Stomach (tissue), 19 donors: ENCODE data around the gene SETDB2. TPM values are rescaled to one million over a fixed set of nuclear protein-coding genes. Genes with fewer than 3 reads are reported as not detected.
A peak's percentile ranks its signal among the peaks of the same experiment; 100 is the strongest.

Source experiments
- DNase-seq, 2 donors: peaks; one replicate each; pipeline versions ENCODE4 v3.0.0 to v3.0.0-alpha.2; 2013 to 2019
- H3K27ac ChIP-seq, 5 donors: fragments of 200-600 bp in 4 of 5; sonication (generic) in 4 of 5; one replicate each; pipeline ENCODE4 v1.5.1; 2013 to 2019; ENCODE audit warnings: mild to moderate bottlenecking in 1 of 5, moderate library complexity in 1 of 5
- H3K27me3 ChIP-seq, 3 donors: fragments of 200-600 bp; sonication (generic); one replicate each; pipeline ENCODE4 v1.5.1; 2017 to 2019; ENCODE audit warnings: mixed run types in 1 of 3
- H3K36me3 ChIP-seq, 4 donors: fragments of 200-600 bp; sonication (generic); 1 replicate in 3 of 4; 2 replicates in 1 of 4; pipeline ENCODE4 v1.5.1; 2016 to 2019
- H3K4me1 ChIP-seq, 4 donors: fragments of 200-600 bp; sonication (generic); one replicate each; pipeline ENCODE4 v1.5.1; 2016 to 2019
- H3K4me3 ChIP-seq, 4 donors: fragments of 200-600 bp; sonication (generic) in 3 of 4; one replicate each; pipeline ENCODE4 v1.5.1; 2016 to 2019; ENCODE audit warnings: mild to moderate bottlenecking in 1 of 4
- H3K9me3 ChIP-seq, 4 donors: fragments of 200-600 bp; sonication (generic); one replicate each; pipeline ENCODE4 v1.5.1; 2016 to 2019
- EP300 ChIP-seq: sonication (generic); formaldehyde crosslinking; IDR thresholded peaks from one replicate; pipeline ENCODE4 v1.6.1; 2017; ENCODE audit warnings: antibody characterized with exemption
- POLR2A ChIP-seq, 4 donors: fragments of 450-650 bp; IDR thresholded peaks; one replicate each; pipeline ENCODE4 v1.6.1; 2016; ENCODE audit warnings: antibody characterized with exemption in 4 of 4, control low read depth in 2 of 4, mild to moderate bottlenecking in 1 of 4, moderate library complexity in 1 of 4
- POLR2AphosphoS5 ChIP-seq, 3 donors: sonication (generic); formaldehyde crosslinking; IDR thresholded peaks; one replicate each; pipeline ENCODE4 v1.6.1; 2016; ENCODE audit warnings: antibody characterized with exemption in 3 of 3
- WGBS, 5 donors: extraction: QIAGEN DNeasy Blood & Tissue Kit in 3 of 5; methylation state at CpG; one replicate each; pipeline versions ENCODE4 v1.1.5 to v1.1.7; 2013 to 2018; 5-methylcytosine and 5-hydroxymethylcytosine counted together
- intact Hi-C: fragments of 100-400 bp; cut with DNase I; formaldehyde crosslinking; loops from one replicate; pipeline ENCODE4 v1.15.1; 2023; ENCODE audit warnings: low total_unique reads
- long read RNA-seq, 10 donors: transcript quantifications; one replicate each; lab custom pipeline, GENCODE V29; 2026
- polyA plus RNA-seq, 3 donors: library from polyadenylated mRNA; stranded (reverse); fragments of 200-250 nt; gene quantifications; one replicate each; pipeline ENCODE4 v1.2.3, GENCODE V29; 2013
- total RNA-seq, 5 donors: library from RNA; depleted of rRNA; stranded (reverse); fragments of >200 nt; gene quantifications; one replicate each; pipeline versions ENCODE4 v1.1.0 to v1.2.3, GENCODE V29; 2014 to 2016
- TF ChIP-seq, protein P1 (sequence below), 7 experiments: fragments of 450-650 bp in 4 of 7; fragments of 200-600 bp in 3 of 7; sonication (generic) in 3 of 7; IDR thresholded peaks; one replicate each; pipeline ENCODE4 v1.5.1; 2016 to 2019; ENCODE audit warnings: antibody characterized with exemption in 7 of 7, control low read depth in 2 of 7, mild to moderate bottlenecking in 1 of 7
- donor health status: healthy with polysubstance abuse.
- donor health status: Bipolar disorder and iron deficiency.
- donor health status: healthy.

SETDB2 gene, protein sequence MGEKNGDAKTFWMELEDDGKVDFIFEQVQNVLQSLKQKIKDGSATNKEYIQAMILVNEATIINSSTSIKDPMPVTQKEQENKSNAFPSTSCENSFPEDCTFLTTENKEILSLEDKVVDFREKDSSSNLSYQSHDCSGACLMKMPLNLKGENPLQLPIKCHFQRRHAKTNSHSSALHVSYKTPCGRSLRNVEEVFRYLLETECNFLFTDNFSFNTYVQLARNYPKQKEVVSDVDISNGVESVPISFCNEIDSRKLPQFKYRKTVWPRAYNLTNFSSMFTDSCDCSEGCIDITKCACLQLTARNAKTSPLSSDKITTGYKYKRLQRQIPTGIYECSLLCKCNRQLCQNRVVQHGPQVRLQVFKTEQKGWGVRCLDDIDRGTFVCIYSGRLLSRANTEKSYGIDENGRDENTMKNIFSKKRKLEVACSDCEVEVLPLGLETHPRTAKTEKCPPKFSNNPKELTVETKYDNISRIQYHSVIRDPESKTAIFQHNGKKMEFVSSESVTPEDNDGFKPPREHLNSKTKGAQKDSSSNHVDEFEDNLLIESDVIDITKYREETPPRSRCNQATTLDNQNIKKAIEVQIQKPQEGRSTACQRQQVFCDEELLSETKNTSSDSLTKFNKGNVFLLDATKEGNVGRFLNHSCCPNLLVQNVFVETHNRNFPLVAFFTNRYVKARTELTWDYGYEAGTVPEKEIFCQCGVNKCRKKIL
- 10 to 100 TPM in 3 of 5 donors, 1 to 10 TPM in 2; 3.5 to 28.6 (median 13.5) TPM for total RNA-seq
- polyA plus RNA-seq = 1 to 10 TPM; 3.4 to 6.6 (median 3.5) TPM
- long read RNA-seq, donor 1 = 0 reads
- long read RNA-seq, donor 2 = 0 reads
- long read RNA-seq, donor 3 = 0 reads
- long read RNA-seq, donor 4 = 0 reads
- long read RNA-seq, donor 5 = 0 reads
- long read RNA-seq, donor 6, full-length matches to known transcripts = 1 of 1 reads
- long read RNA-seq, donor 6, partial matches to known transcripts = 0 of 1 reads
- long read RNA-seq, donor 6, other reads (novel, unspliced or antisense) = 0 of 1 reads
- long read RNA-seq, donor 7, full-length matches to known transcripts = 1 of 1 reads
- long read RNA-seq, donor 7, partial matches to known transcripts = 0 of 1 reads
- long read RNA-seq, donor 7, other reads (novel, unspliced or antisense) = 0 of 1 reads
- long read RNA-seq, donor 8 = 0 reads
- long read RNA-seq, donor 9 = 0 reads
- long read RNA-seq, donor 10 = 0 reads

DNA sequence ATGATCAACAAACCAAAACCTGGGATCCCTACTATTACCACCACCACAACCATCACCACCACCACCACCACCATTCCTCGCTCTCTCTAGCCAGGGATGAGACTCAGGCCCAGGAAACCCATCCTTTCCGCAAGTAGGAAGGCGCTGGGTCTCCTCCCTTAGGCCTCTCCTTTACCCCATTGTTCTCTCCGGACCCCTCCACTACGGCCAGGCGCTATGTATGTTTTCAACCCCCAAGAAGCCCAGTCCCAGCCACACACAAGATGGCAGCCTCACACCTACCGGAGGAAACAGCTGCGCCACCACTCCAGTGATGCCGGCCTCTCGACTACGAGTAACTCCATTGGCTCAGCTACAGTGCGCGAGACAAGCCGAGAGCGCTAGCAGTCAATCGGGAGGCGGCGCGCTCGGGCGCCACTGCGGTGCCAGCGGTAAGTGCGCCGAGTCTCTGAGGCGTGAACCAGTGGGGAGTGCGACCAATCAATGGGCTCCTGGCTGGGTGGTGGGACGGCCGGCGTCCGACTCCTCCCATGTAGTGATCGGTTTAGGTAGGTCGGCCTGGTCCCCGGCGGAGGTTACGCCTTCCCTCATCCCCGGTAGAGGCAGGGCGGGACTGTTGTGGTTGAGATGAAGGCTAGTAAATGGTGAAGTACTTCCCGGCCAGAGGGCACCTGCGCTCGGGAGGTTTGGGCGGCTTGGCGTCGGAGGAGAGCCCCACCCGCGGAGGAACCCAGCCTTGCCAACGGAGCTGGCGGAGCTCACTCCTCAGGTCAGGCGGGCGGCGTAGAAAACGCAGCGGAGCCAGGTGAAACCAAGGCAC lies at the start of gene SETDB2, which contains the start of gene CAB39L:
Gene SETDB2, plus strand, starts transcription at position 571 of the 820 bp plus-strand sequence. CDS start 7,620 bp downstream, outside the sequence.
Gene CAB39L, minus strand, starts transcription at position 361 of the 820 bp plus-strand sequence. CDS start 61,154 bp downstream, outside the sequence.
- Histone ChIP-seq H3K4me3 (peak within 1 kb of the TSS; percentile 71 to 82 (median 74)), H3K27ac (peak within 1 kb of the TSS; percentile 95 to 97 (median 96)), H3K36me3 (no peaks in the 10 kb centered on the region), H3K4me1 (peaks cover 12 to 49% (median 37%) of the 10 kb centered on the region in 4 donors), H3K9me3 (no peaks in the 10 kb centered on the region), H3K27me3 (no peaks in the 10 kb centered on the region)
- 0 to 1% (median 1%) methylated on average over 17 to 53 of the region's 53 CpGs for WGBS, 5 donors
- DNase-seq = peak; percentile 99 to 100
- intact Hi-C loops = no loop called here
- TF ChIP-seq EP300 (no peak), POLR2AphosphoS5 (IDR thresholded peaks at IDR 0.05) (peak; percentile 89 to 96 (median 93)), POLR2A (IDR thresholded peaks at IDR 0.05) (peak in 2 of 4 donors; percentile 45 to 68)
- TF ChIP-seq, protein P1, sequence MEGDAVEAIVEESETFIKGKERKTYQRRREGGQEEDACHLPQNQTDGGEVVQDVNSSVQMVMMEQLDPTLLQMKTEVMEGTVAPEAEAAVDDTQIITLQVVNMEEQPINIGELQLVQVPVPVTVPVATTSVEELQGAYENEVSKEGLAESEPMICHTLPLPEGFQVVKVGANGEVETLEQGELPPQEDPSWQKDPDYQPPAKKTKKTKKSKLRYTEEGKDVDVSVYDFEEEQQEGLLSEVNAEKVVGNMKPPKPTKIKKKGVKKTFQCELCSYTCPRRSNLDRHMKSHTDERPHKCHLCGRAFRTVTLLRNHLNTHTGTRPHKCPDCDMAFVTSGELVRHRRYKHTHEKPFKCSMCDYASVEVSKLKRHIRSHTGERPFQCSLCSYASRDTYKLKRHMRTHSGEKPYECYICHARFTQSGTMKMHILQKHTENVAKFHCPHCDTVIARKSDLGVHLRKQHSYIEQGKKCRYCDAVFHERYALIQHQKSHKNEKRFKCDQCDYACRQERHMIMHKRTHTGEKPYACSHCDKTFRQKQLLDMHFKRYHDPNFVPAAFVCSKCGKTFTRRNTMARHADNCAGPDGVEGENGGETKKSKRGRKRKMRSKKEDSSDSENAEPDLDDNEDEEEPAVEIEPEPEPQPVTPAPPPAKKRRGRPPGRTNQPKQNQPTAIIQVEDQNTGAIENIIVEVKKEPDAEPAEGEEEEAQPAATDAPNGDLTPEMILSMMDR (IDR thresholded peaks at IDR 0.05) = peak in 5 of 7 experiments; percentile 12 to 51 (median 36)

DNA sequence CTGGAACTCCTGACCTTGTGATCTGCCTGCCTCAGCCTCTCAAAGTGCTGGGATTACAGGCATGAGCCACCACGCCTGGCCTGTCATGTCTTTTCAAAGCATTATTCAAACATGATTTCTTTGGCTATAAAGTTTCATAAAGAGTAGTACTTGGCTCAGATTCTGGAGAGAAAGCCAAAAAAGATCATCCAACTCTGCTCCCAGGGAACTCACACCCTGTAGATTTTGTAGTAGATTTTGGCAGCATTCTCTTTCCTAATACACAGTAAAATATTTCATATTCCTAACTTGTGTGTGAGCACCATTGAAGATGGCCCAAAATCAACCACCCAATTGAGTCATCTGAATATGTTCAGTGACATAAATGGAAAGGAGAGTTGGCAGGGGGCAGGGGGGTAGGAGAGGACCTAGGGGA lies 48.6 kb upstream of the SETDB2 start:
- H3K27me3 ChIP-seq = no peaks in the 10 kb centered on the region
- no peak overlapping the region for H3K4me3 ChIP-seq
- DNase-seq = peak in 1 of 2 donors; percentile 24
- H3K9me3 ChIP-seq = no peaks in the 10 kb centered on the region
- TF ChIP-seq, protein P1 (IDR thresholded peaks at IDR 0.05) = no peak
- no peak for TF ChIP-seq POLR2A (IDR thresholded peaks at IDR 0.05)
- TF ChIP-seq EP300 = no peak
- TF ChIP-seq POLR2AphosphoS5 (IDR thresholded peaks at IDR 0.05) = no peak
- intact Hi-C loops = no loop called here
- peaks cover 0 to 26% (median 8%) of the 10 kb centered on the region in 4 donors for H3K4me1 ChIP-seq
- 50 to 83% (median 60%) methylated on average over 1 of the region's 1 CpG for WGBS, 5 donors
- peak overlapping the region in 3 of 5 donors; percentile 43 to 63 (median 49) for H3K27ac ChIP-seq
- H3K36me3 ChIP-seq = peaks cover 0 to 5% (median 0%) of the 10 kb centered on the region in 4 donors

DNA sequence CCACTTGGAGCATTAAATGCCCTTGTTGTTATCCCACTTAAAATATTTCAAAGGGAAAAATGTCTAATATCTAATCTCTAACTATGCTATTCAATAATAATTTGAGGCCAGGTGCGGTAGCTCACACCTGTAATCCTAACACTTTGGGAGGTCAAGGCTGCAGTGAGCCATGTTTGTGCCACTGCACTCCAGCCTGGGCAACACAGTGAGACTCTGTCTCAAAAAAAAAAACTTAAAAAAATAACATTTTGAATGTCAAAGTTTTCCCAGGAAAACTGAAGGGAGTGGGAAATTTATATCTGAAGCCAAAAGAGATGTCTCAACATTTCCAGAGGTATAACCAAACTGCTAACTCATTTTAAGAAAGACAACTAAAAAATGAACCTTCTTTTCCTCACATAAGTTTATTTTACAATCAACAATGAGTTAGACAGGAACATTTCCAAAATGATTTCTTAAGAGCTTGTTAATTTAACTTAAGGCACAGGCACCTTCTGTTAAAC lies 48.1 kb upstream of the SETDB2 start:
- Histone ChIP-seq H3K36me3 (peaks cover 0 to 5% (median 0%) of the 10 kb centered on the region in 4 donors), H3K27ac (peak overlapping the region in 4 of 5 donors; percentile 14 to 63 (median 46)), H3K9me3 (no peaks in the 10 kb centered on the region), H3K4me3 (no peak overlapping the region), H3K4me1 (peaks cover 0 to 26% (median 11%) of the 10 kb centered on the region in 4 donors), H3K27me3 (no peaks in the 10 kb centered on the region)
- no peak for DNase-seq
- intact Hi-C loops = no loop called here
- WGBS, 5 donors = 64 to 96% (median 83%) methylated on average over 1 of the region's 1 CpG
- no peak for TF ChIP-seq POLR2AphosphoS5 (IDR thresholded peaks at IDR 0.05)
- TF ChIP-seq, protein P1 (IDR thresholded peaks at IDR 0.05) = no peak
- no peak for TF ChIP-seq EP300
- TF ChIP-seq POLR2A (IDR thresholded peaks at IDR 0.05) = no peak
